ENCODE measurements around the gene CFC1B. TPM values are rescaled to one million over a fixed set of nuclear protein-coding genes. Genes with fewer than 3 reads are reported as not detected.

Gene CFC1B
- total RNA-seq, 1 donor from 2014 or later: not detected

Other genes with a start within 250 kb of the CFC1B start
- gene IMP4, start 178.3 kb upstream of the CFC1B start, total RNA-seq: 55.7 TPM
- 67.8 TPM for gene PTPN18, start 165.2 kb upstream of the CFC1B start, total RNA-seq
- not detected for gene POTEI, start 11.9 kb upstream of the CFC1B start, total RNA-seq
- gene CFC1, start 78.4 kb downstream of the CFC1B start, total RNA-seq: 0.38 TPM
- gene POTEJ, start 90.2 kb downstream of the CFC1B start, total RNA-seq: not detected
- gene GPR148, start 207.8 kb downstream of the CFC1B start, total RNA-seq: not detected
- gene AMER3, start 234.3 kb downstream of the CFC1B start, total RNA-seq: not detected